ENCODE measurements around the gene CENPO.

DNA sequence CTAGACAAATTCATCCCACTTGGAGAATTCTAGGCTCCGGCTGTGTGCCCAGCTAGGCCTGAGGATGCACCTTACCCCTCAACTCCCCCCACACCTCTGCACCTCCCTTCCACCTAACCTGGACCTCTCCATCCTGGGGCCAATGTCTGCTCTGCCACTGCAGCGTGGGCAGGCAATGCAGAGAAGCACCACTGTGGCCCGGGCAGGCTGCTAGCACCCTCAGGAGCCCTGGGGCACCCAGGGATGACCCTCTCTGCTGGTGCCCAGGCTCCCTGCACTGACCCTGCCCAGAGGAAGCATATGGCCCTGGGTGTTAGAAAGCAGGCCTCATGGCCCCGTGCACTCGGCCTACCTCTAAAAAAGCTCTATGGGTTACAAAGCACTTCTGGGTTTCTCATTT, 77.2 kb downstream of the CENPO start:
- TF ChIP-seq FOS (IDR thresholded peaks at IDR 0.05; ENCODE audit: low read depth, low read length) (no peak), SMC3 (IDR thresholded peaks at IDR 0.05; ENCODE audit: low read depth, low read length) (no peak), POLR2A (IDR thresholded peaks at IDR 0.05; ENCODE audit: low read depth, low read length) (no peak), NFE2L2 (IDR thresholded peaks at IDR 0.05; ENCODE audit: low read depth, low read length) (no peak), MXI1 (IDR thresholded peaks at IDR 0.05; ENCODE audit: borderline replicate concordance, low read depth, low read length) (no peak), BHLHE40 (IDR thresholded peaks at IDR 0.05; ENCODE audit: low read depth, low read length) (no peak), MAFK (IDR thresholded peaks at IDR 0.05; ENCODE audit: low read depth, low read length) (no peak), RAD21 (IDR thresholded peaks at IDR 0.05; ENCODE audit: low read length) (no peak), MAZ (IDR thresholded peaks at IDR 0.05; ENCODE audit: borderline replicate concordance, low read depth, low read length) (no peak)
- TF ChIP-seq, protein P1, sequence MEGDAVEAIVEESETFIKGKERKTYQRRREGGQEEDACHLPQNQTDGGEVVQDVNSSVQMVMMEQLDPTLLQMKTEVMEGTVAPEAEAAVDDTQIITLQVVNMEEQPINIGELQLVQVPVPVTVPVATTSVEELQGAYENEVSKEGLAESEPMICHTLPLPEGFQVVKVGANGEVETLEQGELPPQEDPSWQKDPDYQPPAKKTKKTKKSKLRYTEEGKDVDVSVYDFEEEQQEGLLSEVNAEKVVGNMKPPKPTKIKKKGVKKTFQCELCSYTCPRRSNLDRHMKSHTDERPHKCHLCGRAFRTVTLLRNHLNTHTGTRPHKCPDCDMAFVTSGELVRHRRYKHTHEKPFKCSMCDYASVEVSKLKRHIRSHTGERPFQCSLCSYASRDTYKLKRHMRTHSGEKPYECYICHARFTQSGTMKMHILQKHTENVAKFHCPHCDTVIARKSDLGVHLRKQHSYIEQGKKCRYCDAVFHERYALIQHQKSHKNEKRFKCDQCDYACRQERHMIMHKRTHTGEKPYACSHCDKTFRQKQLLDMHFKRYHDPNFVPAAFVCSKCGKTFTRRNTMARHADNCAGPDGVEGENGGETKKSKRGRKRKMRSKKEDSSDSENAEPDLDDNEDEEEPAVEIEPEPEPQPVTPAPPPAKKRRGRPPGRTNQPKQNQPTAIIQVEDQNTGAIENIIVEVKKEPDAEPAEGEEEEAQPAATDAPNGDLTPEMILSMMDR (conservative IDR thresholded peaks at IDR 0.05; ENCODE audit: low read depth, low read length): no peak
- TF ChIP-seq, protein P2, sequence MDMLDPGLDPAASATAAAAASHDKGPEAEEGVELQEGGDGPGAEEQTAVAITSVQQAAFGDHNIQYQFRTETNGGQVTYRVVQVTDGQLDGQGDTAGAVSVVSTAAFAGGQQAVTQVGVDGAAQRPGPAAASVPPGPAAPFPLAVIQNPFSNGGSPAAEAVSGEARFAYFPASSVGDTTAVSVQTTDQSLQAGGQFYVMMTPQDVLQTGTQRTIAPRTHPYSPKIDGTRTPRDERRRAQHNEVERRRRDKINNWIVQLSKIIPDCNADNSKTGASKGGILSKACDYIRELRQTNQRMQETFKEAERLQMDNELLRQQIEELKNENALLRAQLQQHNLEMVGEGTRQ (IDR thresholded peaks at IDR 0.05; ENCODE audit: low read depth, low read length): no peak
